GM19438 (cell line): ENCODE measurements around the gene CSH2.
"Not testable (repeated sequence)": the region's sequence is repeated elsewhere in the genome, so short reads cannot be mapped to it uniquely, and the experiment has no call there.

Source experiments
- ATAC-seq: cut with Tn5 transposase; IDR thresholded peaks from one replicate; pipeline ENCODE4 v1.9.1; 2021; ENCODE audit warnings: low read depth; ENCODE audit not compliant: unreplicated experiment

Gene CSH2

GRCh38 chr17:63873577-63873976 lies at the start of gene CSH2:
TSS of gene CSH2 (minus strand) at chr17:63873677. CDS start at chr17:63873614, 63 bp downstream.
- not testable (repeated sequence) for ATAC-seq

- not testable (repeated sequence) for ATAC-seq
Measured at GRCh38 chr17:63922402-63922801, 48.9 kb upstream of the CSH2 start.

- ATAC-seq: not testable (repeated sequence)
Measured at GRCh38 chr17:63920779-63921178, 47.3 kb upstream of the CSH2 start.

GRCh38 chr17:63920050-63920449 lies 46.6 kb upstream of the CSH2 start:
- ATAC-seq: not testable (repeated sequence)

- ATAC-seq: no peak
Measured at GRCh38 chr17:63919311-63919723, 45.8 kb upstream of the CSH2 start.

- ATAC-seq: not testable (repeated sequence)
Measured at GRCh38 chr17:63918789-63919305, 45.4 kb upstream of the CSH2 start, which contains the start of gene GH1. TSS of gene GH1 (minus strand) at chr17:63918839. CDS start at chr17:63918776, 63 bp downstream.

GRCh38 chr17:63918305-63918704 lies 44.8 kb upstream of the CSH2 start:
- ATAC-seq: no peak

GRCh38 chr17:63917646-63918045 lies 44.2 kb upstream of the CSH2 start:
- no peak for ATAC-seq

- not testable (repeated sequence) for ATAC-seq
Measured at GRCh38 chr17:63917206-63917605, 43.7 kb upstream of the CSH2 start.

GRCh38 chr17:63916566-63917185 lies 43.2 kb upstream of the CSH2 start:
- no peak for ATAC-seq

GRCh38 chr17:63915753-63916152 lies 42.3 kb upstream of the CSH2 start:
- not testable (repeated sequence) for ATAC-seq

GRCh38 chr17:63914471-63914870 lies 41.0 kb upstream of the CSH2 start:
- ATAC-seq: no peak

- no peak for ATAC-seq
Measured at GRCh38 chr17:63911657-63912100, 38.2 kb upstream of the CSH2 start.

GRCh38 chr17:63911041-63911635 lies 37.7 kb upstream of the CSH2 start, which contains the start of gene CSHL1:
TSS of gene CSHL1 (minus strand) at chr17:63911258. CDS start at chr17:63911196, 62 bp downstream.
- ATAC-seq: no peak

GRCh38 chr17:63910096-63910495 lies 36.6 kb upstream of the CSH2 start:
- ATAC-seq: no peak

- not testable (repeated sequence) for ATAC-seq
Measured at GRCh38 chr17:63909586-63909985, 36.1 kb upstream of the CSH2 start.

- ATAC-seq: not testable (repeated sequence)
Measured at GRCh38 chr17:63907161-63907778, 33.8 kb upstream of the CSH2 start.

- not testable (repeated sequence) for ATAC-seq
Measured at GRCh38 chr17:63904796-63905195, 31.3 kb upstream of the CSH2 start.

- not testable (repeated sequence) for ATAC-seq
Measured at GRCh38 chr17:63903787-63904201, 30.3 kb upstream of the CSH2 start.

GRCh38 chr17:63901971-63902370 lies 28.5 kb upstream of the CSH2 start:
- ATAC-seq: not testable (repeated sequence)
